H1 (cell line): ENCODE measurements around the gene KCNN1. TPM values are rescaled to one million over a fixed set of nuclear protein-coding genes. Genes with fewer than 3 reads are reported as not detected.

Experiments used
- ATF2 ChIP-seq: IDR thresholded peaks from 2 replicates; pipeline ENCODE4 v1.6.1; 2012; ENCODE audit warnings: low read length, inconsistent platforms
- CBX5 ChIP-seq: fragments of 300-800, 300-1000 bp; sonication (generic); IDR thresholded peaks from 2 replicates; pipeline ENCODE4 v1.7.1; 2016; ENCODE audit warnings: antibody characterized with exemption, low read length, low read depth
- CHD1 ChIP-seq: IDR thresholded peaks from 2 replicates; pipeline ENCODE4 v1.6.1; 2012; ENCODE audit warnings: low read depth, low read length, improper control_type of control experiment
- CHD2 ChIP-seq: IDR thresholded peaks from 2 replicates; pipeline ENCODE4 v1.6.1; 2012; ENCODE audit warnings: low read length, improper control_type of control experiment
- E2F6 ChIP-seq: IDR thresholded peaks from 2 replicates; pipeline ENCODE4 v1.6.1; 2012; ENCODE audit warnings: inconsistent platforms
- EGR1 ChIP-seq: IDR thresholded peaks from 2 replicates; pipeline ENCODE4 v1.6.1; 2011; ENCODE audit warnings: low read depth, low read length, borderline replicate concordance
- EZH2 ChIP-seq: fragments of 200-600 bp; sonication (generic); IDR thresholded peaks from 2 replicates; pipeline ENCODE4 v1.7.1; 2012; ENCODE audit warnings: low read depth, mild to moderate bottlenecking, moderate library complexity, low read length, inconsistent platforms; ENCODE audit not compliant: severe bottlenecking
- GABPA ChIP-seq: IDR thresholded peaks from 2 replicates; pipeline ENCODE4 v1.6.1; 2011; ENCODE audit warnings: mild to moderate bottlenecking, low read length, moderate library complexity, borderline replicate concordance; ENCODE audit not compliant: insufficient read depth
- GTF2F1 ChIP-seq: IDR thresholded peaks from 2 replicates; pipeline ENCODE4 v1.6.1; 2012; ENCODE audit warnings: low read depth, low read length, improper control_type of control experiment, borderline replicate concordance
- HDAC6 ChIP-seq: IDR thresholded peaks from one replicate; pipeline ENCODE4 v1.7.1; 2012; ENCODE audit warnings: low read depth, mild to moderate bottlenecking, inconsistent platforms, low read length, moderate library complexity
- JUN ChIP-seq: IDR thresholded peaks from 2 replicates; pipeline ENCODE4 v1.6.1; 2011; ENCODE audit warnings: low read depth, mild to moderate bottlenecking, improper control_type of control experiment, low read length
- JUND ChIP-seq: IDR thresholded peaks from 2 replicates; pipeline ENCODE4 v1.6.1; 2011; ENCODE audit warnings: mild to moderate bottlenecking, improper control_type of control experiment, low read length
- KDM4A ChIP-seq: IDR thresholded peaks from one replicate; pipeline ENCODE4 v1.7.1; 2012; ENCODE audit warnings: low read depth, mild to moderate bottlenecking, moderate library complexity, low read length, inconsistent platforms; ENCODE audit not compliant: severe bottlenecking
- MAFK ChIP-seq: IDR thresholded peaks from 2 replicates; pipeline ENCODE4 v1.6.1; 2012; ENCODE audit warnings: low read depth, mild to moderate bottlenecking, improper control_type of control experiment, low read length
- MAX ChIP-seq: IDR thresholded peaks from 2 replicates; pipeline ENCODE4 v1.6.1; 2012; ENCODE audit warnings: inconsistent platforms
- POLR2A ChIP-seq, 2 experiments: IDR thresholded peaks; 1 replicate in 1 of 2; 2 replicates in 1 of 2; pipeline ENCODE4 v1.6.1; 2011; ENCODE audit warnings: low read depth in 2 of 2, low read length in 2 of 2, mild to moderate bottlenecking in 2 of 2; ENCODE audit errors: control extremely low read depth in 1 of 2
- POLR2AphosphoS5 ChIP-seq: IDR thresholded peaks from 2 replicates; pipeline ENCODE4 v1.6.1; 2011; ENCODE audit warnings: low read depth, low read length
- POU5F1 ChIP-seq: IDR thresholded peaks from 2 replicates; pipeline ENCODE4 v1.6.1; 2011; ENCODE audit warnings: low read depth, mild to moderate bottlenecking, low read length, moderate library complexity
- RBBP5 ChIP-seq: IDR thresholded peaks from 2 replicates; pipeline ENCODE4 v1.7.1; 2012; ENCODE audit warnings: low read depth, mild to moderate bottlenecking, inconsistent platforms, low read length, moderate library complexity, borderline replicate concordance
- SIX5 ChIP-seq: IDR thresholded peaks from 2 replicates; pipeline ENCODE4 v1.6.1; 2011; ENCODE audit warnings: mild to moderate bottlenecking, low read depth, low read length
- SUZ12 ChIP-seq: fragments of 200-600 bp; sonication (generic); IDR thresholded peaks from 2 replicates; pipeline ENCODE4 v1.6.1; 2012; ENCODE audit warnings: mild to moderate bottlenecking, inconsistent platforms, low read length, moderate library complexity, mixed read lengths
- polyA plus RNA-seq, 7 experiments: library from polyadenylated mRNA; depleted of rRNA in 3 of 7; stranded (reverse) in 5 of 7; unstranded in 2 of 7; fragments of >200 nt in 5 of 7; fragments of 200-250 nt in 2 of 7; gene quantifications; 1 replicate in 5 of 7; 2 replicates in 1 of 7; 4 replicates in 1 of 7; pipeline versions ENCODE4 v1.2.1 to v1.2.3, GENCODE V29; 2011 to 2013; ENCODE audit warnings: missing spikeins in 2 of 7, mixed read lengths in 2 of 7
- total RNA-seq: library from RNA; stranded (reverse); fragmentation: NEBNext Ultra II Directional; extraction: Animal tissue kit (Norgen Biotek cat#: 25700); gene quantifications from 2 replicates; pipeline ENCODE4 v1.2.1, GENCODE V29; 2021

Gene KCNN1
- total and polyA plus RNA-seq, 2 of the 8 experiments (the other 6 are each of a cell fraction or from before 2014, with no cell fraction given), result 11.0 to 12.5 TPM

GRCh38 chr19:18007044-18007916, 40.4 kb downstream of the KCNN1 start (continued):
- TF ChIP-seq EZH2, result no peak
- no peak for TF ChIP-seq POU5F1
- no peak for TF ChIP-seq KDM4A
- TF ChIP-seq CHD1, result no peak
- no peak for TF ChIP-seq CBX5
- TF ChIP-seq SUZ12, result no peak
- TF ChIP-seq JUND, result peak; percentile 44; the same call in 1 of the 2 replicates
- peak in 1 of 2 experiments; percentile 29; a peak in 1 of 3 replicates for TF ChIP-seq POLR2A (IDR thresholded peaks at IDR 0.05; ENCODE audit: control extremely low read depth in 1 of 2, low read depth in 2 of 2, low read length in 2 of 2)
- TF ChIP-seq MAFK, result no peak
- peak; percentile 0; the same call in 1 of the 2 replicates for TF ChIP-seq RBBP5
- no peak for TF ChIP-seq SIX5
- peak; percentile 78; the same call in 1 of the 2 replicates for TF ChIP-seq GABPA
- peak; percentile 90; the same call in 1 of the 2 replicates for TF ChIP-seq EGR1
- 0 out of 2 replicates have a peak, but pooled peaks have one; percentile 35 for TF ChIP-seq GTF2F1
- TF ChIP-seq ATF2, result no peak
- TF ChIP-seq POLR2AphosphoS5, result no peak; the same call in 1 of the 2 replicates
- TF ChIP-seq E2F6, result peak; percentile 50; the same call in 1 of the 2 replicates
- peak; percentile 62 for TF ChIP-seq MAX
- no peak for TF ChIP-seq HDAC6
- no peak for TF ChIP-seq JUN
- 0 out of 2 replicates have a peak, but pooled peaks have one; percentile 22 for TF ChIP-seq CHD2
